ENCODE data around the gene SPDYE5. TPM values are rescaled to one million over a fixed set of nuclear protein-coding genes. Genes with fewer than 3 reads are reported as not detected.
"Not testable (repeated sequence)": the region's sequence is repeated elsewhere in the genome, so short reads cannot be mapped to it uniquely, and the experiment has no call there.

Gene SPDYE5
- polyA plus RNA-seq (ENCODE audit: insufficient read length in 4 of 4), result 1 to 10 TPM; 1.7 to 3.2 (median 1.8) TPM

GRCh38 chr7:75492020-75492419 lies at the start of gene SPDYE5:
Gene SPDYE5 (plus strand): TSS chr7:75492320. CDS start chr7:75494048, 1,728 bp downstream.
- not testable (repeated sequence) for DNase-seq (ENCODE audit: low read depth in 4 of 4, low spot score in 3 of 4)

- DNase-seq (ENCODE audit: low read depth in 4 of 4, low spot score in 3 of 4), result peak in 1 of 4 donors; percentile 1
Observed at GRCh38 chr7:75442465-75443111, 49.5 kb upstream of the SPDYE5 start.

- DNase-seq (ENCODE audit: low read depth in 4 of 4, low spot score in 3 of 4), result not testable (repeated sequence)
Observed at GRCh38 chr7:75449946-75450345, 42.2 kb upstream of the SPDYE5 start.

- not testable (repeated sequence) for DNase-seq (ENCODE audit: low read depth in 4 of 4, low spot score in 3 of 4)
Observed at GRCh38 chr7:75452494-75452955, 39.6 kb upstream of the SPDYE5 start.

GRCh38 chr7:75456403-75456802 lies 35.7 kb upstream of the SPDYE5 start:
- not testable (repeated sequence) for DNase-seq (ENCODE audit: low read depth in 4 of 4, low spot score in 3 of 4)

- not testable (repeated sequence) for DNase-seq (ENCODE audit: low read depth in 4 of 4, low spot score in 3 of 4)
Observed at GRCh38 chr7:75458034-75458433, 34.1 kb upstream of the SPDYE5 start.

- not testable (repeated sequence) for DNase-seq (ENCODE audit: low read depth in 4 of 4, low spot score in 3 of 4)
Observed at GRCh38 chr7:75460541-75460940, 31.6 kb upstream of the SPDYE5 start.

- DNase-seq (ENCODE audit: low read depth in 4 of 4, low spot score in 3 of 4), result not testable (repeated sequence)
Observed at GRCh38 chr7:75470166-75470565, 22.0 kb upstream of the SPDYE5 start.

- not testable (repeated sequence) for DNase-seq (ENCODE audit: low read depth in 4 of 4, low spot score in 3 of 4)
Observed at GRCh38 chr7:75477457-75477856, 14.7 kb upstream of the SPDYE5 start.

GRCh38 chr7:75480313-75480712 lies 11.8 kb upstream of the SPDYE5 start:
- not testable (repeated sequence) for DNase-seq (ENCODE audit: low read depth in 4 of 4, low spot score in 3 of 4)

GRCh38 chr7:75485355-75485978 lies 6.7 kb upstream of the SPDYE5 start:
- peak in 1 of 4 donors; percentile 25 for DNase-seq (ENCODE audit: low read depth in 4 of 4, low spot score in 3 of 4)

- peak; percentile 67 to 82 (median 76) for DNase-seq (ENCODE audit: low read depth in 4 of 4, low spot score in 3 of 4)
Observed at GRCh38 chr7:75485979-75486643, 6.0 kb upstream of the SPDYE5 start, which contains the start of gene POM121C. Gene POM121C (minus strand): TSS chr7:75486299. CDS start chr7:75441496, 44,803 bp downstream.

GRCh38 chr7:75509033-75509432 lies 16.9 kb downstream of the SPDYE5 start:
- not testable (repeated sequence) for DNase-seq (ENCODE audit: low read depth in 4 of 4, low spot score in 3 of 4)

GRCh38 chr7:75518842-75519241 lies 26.7 kb downstream of the SPDYE5 start:
- DNase-seq (ENCODE audit: low read depth in 4 of 4, low spot score in 3 of 4), result not testable (repeated sequence)

GRCh38 chr7:75521727-75522126 lies 29.6 kb downstream of the SPDYE5 start:
- DNase-seq (ENCODE audit: low read depth in 4 of 4, low spot score in 3 of 4), result not testable (repeated sequence)

- not testable (repeated sequence) for DNase-seq (ENCODE audit: low read depth in 4 of 4, low spot score in 3 of 4)
Observed at GRCh38 chr7:75527224-75527722, 35.2 kb downstream of the SPDYE5 start.

- no peak for DNase-seq (ENCODE audit: low read depth in 4 of 4, low spot score in 3 of 4)
Observed at GRCh38 chr7:75531359-75531821, 39.3 kb downstream of the SPDYE5 start.

GRCh38 chr7:75532639-75533038 lies 40.5 kb downstream of the SPDYE5 start:
- no peak for DNase-seq (ENCODE audit: low read depth in 4 of 4, low spot score in 3 of 4)

- DNase-seq (ENCODE audit: low read depth in 4 of 4, low spot score in 3 of 4), result no peak
Observed at GRCh38 chr7:75533926-75534325, 41.8 kb downstream of the SPDYE5 start.

GRCh38 chr7:75534727-75535307 lies 42.7 kb downstream of the SPDYE5 start:
- DNase-seq (ENCODE audit: low read depth in 4 of 4, low spot score in 3 of 4), result no peak

Data from right renal pelvis (tissue), 4 donors.